Type B pancreatic cell (in vitro differentiated cells): ENCODE measurements around the gene DAPK1. TPM values are rescaled to one million over a fixed set of nuclear protein-coding genes. Genes with fewer than 3 reads are reported as not detected.

Source experiments
- DNase-seq: peaks from one replicate; pipeline ENCODE4 v3.0.0; 2021; ENCODE audit warnings: mixed read lengths; ENCODE audit not compliant: unreplicated experiment; ENCODE audit errors: extremely low spot score
- H3K27ac Mint-ChIP-seq: 2 replicates; pipeline ENCODE4 v1.8.0; 2021; ENCODE audit warnings: mild to moderate bottlenecking, mixed read lengths
- H3K27me3 Mint-ChIP-seq: 2 replicates; pipeline ENCODE4 v1.8.0; 2021; ENCODE audit warnings: mixed read lengths
- H3K36me3 Mint-ChIP-seq: 2 replicates; pipeline ENCODE4 v1.8.0; 2021; ENCODE audit warnings: mixed read lengths
- H3K4me1 Mint-ChIP-seq: one replicate; pipeline ENCODE4 v1.8.0; 2021; ENCODE audit warnings: mixed read lengths; ENCODE audit not compliant: unreplicated experiment
- H3K4me3 Mint-ChIP-seq: 2 replicates; pipeline ENCODE4 v1.8.0; 2021; ENCODE audit warnings: mild to moderate bottlenecking, mixed read lengths
- H3K9me3 Mint-ChIP-seq: 2 replicates; pipeline ENCODE4 v1.8.0; 2021; ENCODE audit warnings: mixed read lengths
- CTCF ChIP-seq: fragments of 200-600 bp; sonication (generic); conservative IDR thresholded peaks from 2 replicates; pipeline ENCODE4 v1.5.0; 2021; ENCODE audit warnings: antibody characterized with exemption, mild to moderate bottlenecking
- total RNA-seq: library from RNA; stranded (reverse); gene quantifications from 2 replicates; pipeline ENCODE4 v1.2.1, GENCODE V29; 2021; ENCODE audit warnings: low replicate concordance

The DAPK1 gene
- total RNA-seq, 1 donor from 2014 or later, result 160 TPM

GRCh38 chr9:87698069-87698809, 200.6 kb downstream of the DAPK1 start:
- Mint-ChIP-seq H3K4me1 (peaks cover 12% of the 10 kb centered on the region), H3K4me3 (no peak overlapping the region), H3K27me3 (no peaks in the 10 kb centered on the region), H3K27ac (no peak overlapping the region), H3K9me3 (no peaks in the 10 kb centered on the region), H3K36me3 (peaks cover 49% of the 10 kb centered on the region)
- no peak for DNase-seq
- TF ChIP-seq CTCF, result no peak

GRCh38 chr9:87699835-87700234, 202.2 kb downstream of the DAPK1 start:
- Mint-ChIP-seq H3K27me3 (no peaks in the 10 kb centered on the region), H3K27ac (peak overlapping the region; percentile 15), H3K9me3 (no peaks in the 10 kb centered on the region), H3K36me3 (peaks cover 52% of the 10 kb centered on the region), H3K4me3 (no peak overlapping the region), H3K4me1 (peaks cover 16% of the 10 kb centered on the region)
- TF ChIP-seq CTCF, result no peak
- no peak for DNase-seq

GRCh38 chr9:87701491-87701890, 203.8 kb downstream of the DAPK1 start:
- H3K36me3 Mint-ChIP-seq, result peaks cover 50% of the 10 kb centered on the region
- no peaks in the 10 kb centered on the region for H3K9me3 Mint-ChIP-seq
- peaks cover 13% of the 10 kb centered on the region for H3K4me1 Mint-ChIP-seq
- H3K4me3 Mint-ChIP-seq, result no peak overlapping the region
- H3K27ac Mint-ChIP-seq, result peak overlapping the region; percentile 79
- TF ChIP-seq CTCF, result no peak
- DNase-seq, result no peak
- H3K27me3 Mint-ChIP-seq, result no peaks in the 10 kb centered on the region

GRCh38 chr9:87701931-87702421, 204.3 kb downstream of the DAPK1 start:
- no peak for TF ChIP-seq CTCF
- peak overlapping the region; percentile 2 for H3K4me3 Mint-ChIP-seq

GRCh38 chr9:87702921-87703320, 205.3 kb downstream of the DAPK1 start:
- no peaks in the 10 kb centered on the region for H3K27me3 Mint-ChIP-seq
- no peak overlapping the region for H3K27ac Mint-ChIP-seq
- DNase-seq, result no peak
- peaks cover 13% of the 10 kb centered on the region for H3K4me1 Mint-ChIP-seq
- TF ChIP-seq CTCF, result no peak
- H3K36me3 Mint-ChIP-seq, result peaks cover 47% of the 10 kb centered on the region
- H3K9me3 Mint-ChIP-seq, result no peaks in the 10 kb centered on the region
- no peak overlapping the region for H3K4me3 Mint-ChIP-seq

More at GRCh38 chr9:87701931-87702421, 204.3 kb downstream of the DAPK1 start:
- H3K27ac Mint-ChIP-seq, result peak overlapping the region; percentile 79
- DNase-seq, result no peak
- no peaks in the 10 kb centered on the region for H3K9me3 Mint-ChIP-seq
- H3K4me1 Mint-ChIP-seq, result peaks cover 13% of the 10 kb centered on the region
- H3K27me3 Mint-ChIP-seq, result no peaks in the 10 kb centered on the region
- peaks cover 45% of the 10 kb centered on the region for H3K36me3 Mint-ChIP-seq
